HepG2 (cell line): ENCODE data around the gene SMARCC1. TPM values are rescaled to one million over a fixed set of nuclear protein-coding genes. Genes with fewer than 3 reads are reported as not detected.

Experiments used
- BRD4 ChIP-seq: sonication (generic); formaldehyde crosslinking; IDR thresholded peaks from 2 replicates; pipeline ENCODE4 v1.4.0; 2020; ENCODE audit warnings: missing genetic modification reagents
- DR1 ChIP-seq: sonication (generic); formaldehyde crosslinking; IDR thresholded peaks from 2 replicates; pipeline ENCODE4 v1.8.0; 2021; ENCODE audit warnings: mild to moderate bottlenecking, missing genetic modification reagents, inconsistent platforms
- EED ChIP-seq: sonication (generic); formaldehyde crosslinking; IDR thresholded peaks from 2 replicates; pipeline ENCODE4 v1.5.0; 2020; ENCODE audit warnings: mild to moderate bottlenecking, missing genetic modification reagents
- FLYWCH1 ChIP-seq: sonication (generic); formaldehyde crosslinking; IDR thresholded peaks from 2 replicates; pipeline ENCODE4 v1.8.1; 2023; ENCODE audit warnings: mild to moderate bottlenecking, missing genetic modification reagents
- HCFC1 ChIP-seq: fragments of 150-350 bp; IDR thresholded peaks from 2 replicates; pipeline ENCODE4 v1.6.1; 2014; ENCODE audit warnings: low read depth, low read length
- KDM2A ChIP-seq: sonication (generic); formaldehyde crosslinking; IDR thresholded peaks from 2 replicates; pipeline ENCODE4 v1.4.0; 2020; ENCODE audit warnings: low read depth, missing genetic modification reagents, borderline replicate concordance
- NFE2 ChIP-seq: sonication (generic); formaldehyde crosslinking; IDR thresholded peaks from 2 replicates; pipeline ENCODE4 v1.4.0; 2020; ENCODE audit warnings: missing genetic modification reagents
- POLR2AphosphoS2 ChIP-seq: IDR thresholded peaks from 2 replicates; pipeline ENCODE4 v1.6.1; 2011; ENCODE audit warnings: low read depth, low read length, improper control_type of control experiment
- SATB2 ChIP-seq: sonication (generic); formaldehyde crosslinking; IDR thresholded peaks from 2 replicates; pipeline ENCODE4 v1.5.0; 2020; ENCODE audit warnings: missing genetic modification reagents
- ZBTB7A ChIP-seq: sonication (generic); formaldehyde crosslinking; IDR thresholded peaks from 2 replicates; pipeline ENCODE4 v1.8.0; 2022; ENCODE audit warnings: mild to moderate bottlenecking, missing genetic modification reagents
- ZNF446 ChIP-seq: sonication (generic); formaldehyde crosslinking; IDR thresholded peaks from 2 replicates; pipeline ENCODE4 v1.5.0; 2020; ENCODE audit warnings: mild to moderate bottlenecking, missing genetic modification reagents
- ZNF510 ChIP-seq: sonication (generic); formaldehyde crosslinking; IDR thresholded peaks from 2 replicates; pipeline ENCODE4 v1.4.0; 2020; ENCODE audit warnings: low read depth, mild to moderate bottlenecking, missing genetic modification reagents
- ZNF547 ChIP-seq: sonication (generic); formaldehyde crosslinking; IDR thresholded peaks from 2 replicates; pipeline ENCODE4 v1.5.1; 2020; ENCODE audit warnings: mild to moderate bottlenecking, missing genetic modification reagents
- ZNF564 ChIP-seq: sonication (generic); formaldehyde crosslinking; IDR thresholded peaks from 2 replicates; pipeline ENCODE4 v1.8.1; 2023; ENCODE audit warnings: mild to moderate bottlenecking, missing genetic modification reagents
- ZNF790 ChIP-seq: sonication (generic); formaldehyde crosslinking; IDR thresholded peaks from 2 replicates; pipeline ENCODE4 v1.8.0; 2022; ENCODE audit warnings: missing genetic modification reagents, mild to moderate bottlenecking, borderline replicate concordance
- polyA plus RNA-seq, 8 experiments: library from polyadenylated mRNA; depleted of rRNA in 3 of 8; stranded (reverse) in 7 of 8; unstranded in 1 of 8; fragments of >200 nt; fragmentation: Illumina TruSeq in 4 of 8; extraction: Trizol in 4 of 8; gene quantifications; 2 replicates each; pipeline versions ENCODE4 v1.2.1 to v1.2.3, GENCODE V29; 2011 to 2016; ENCODE audit warnings: low read depth in 4 of 8, missing spikeins in 1 of 8, mixed read lengths in 1 of 8; ENCODE audit not compliant: insufficient read depth in 1 of 8
- total RNA-seq, 5 experiments: library from RNA; depleted of rRNA; stranded (reverse); fragments of >200 nt; fragmentation: Illumina TruSeq; extraction: Trizol; gene quantifications; 2 replicates each; pipeline ENCODE4 v1.2.3, GENCODE V29; 2016; ENCODE audit warnings: low read depth in 1 of 5
- TF ChIP-seq, protein P1 (sequence below): sonication (generic); formaldehyde crosslinking; IDR thresholded peaks from 2 replicates; pipeline ENCODE4 v1.4.0; 2020; ENCODE audit warnings: missing genetic modification reagents
- TF ChIP-seq, protein P2 (sequence below): sonication (generic); formaldehyde crosslinking; IDR thresholded peaks from 2 replicates; pipeline ENCODE4 v1.4.0; 2020; ENCODE audit warnings: missing genetic modification reagents, low read depth, mild to moderate bottlenecking, borderline replicate concordance
- TF ChIP-seq, protein P3 (sequence below): fragments of 450-650 bp; IDR thresholded peaks from 2 replicates; pipeline ENCODE4 v1.6.1; 2017; ENCODE audit warnings: mild to moderate bottlenecking
- TF ChIP-seq, protein P4 (sequence below): sonication (generic); formaldehyde crosslinking; IDR thresholded peaks from 2 replicates; pipeline ENCODE4 v1.4.0; 2020; ENCODE audit warnings: mild to moderate bottlenecking, low read depth, missing genetic modification reagents
- TF ChIP-seq, protein P5 (sequence below): sonication (generic); formaldehyde crosslinking; IDR thresholded peaks from 2 replicates; pipeline ENCODE4 v1.4.0; 2020; ENCODE audit warnings: missing genetic modification reagents
- TF ChIP-seq, protein P6 (sequence below): IDR thresholded peaks from 2 replicates; pipeline ENCODE4 v1.6.1; 2016; ENCODE audit warnings: mild to moderate bottlenecking, missing biosample characterization, missing genetic modification reagents

The SMARCC1 gene
- total and polyA plus RNA-seq, 2 of the 13 experiments (the other 11 are each of a cell fraction or from before 2014, with no cell fraction given), result 47.9 to 58.4 TPM

DNA sequence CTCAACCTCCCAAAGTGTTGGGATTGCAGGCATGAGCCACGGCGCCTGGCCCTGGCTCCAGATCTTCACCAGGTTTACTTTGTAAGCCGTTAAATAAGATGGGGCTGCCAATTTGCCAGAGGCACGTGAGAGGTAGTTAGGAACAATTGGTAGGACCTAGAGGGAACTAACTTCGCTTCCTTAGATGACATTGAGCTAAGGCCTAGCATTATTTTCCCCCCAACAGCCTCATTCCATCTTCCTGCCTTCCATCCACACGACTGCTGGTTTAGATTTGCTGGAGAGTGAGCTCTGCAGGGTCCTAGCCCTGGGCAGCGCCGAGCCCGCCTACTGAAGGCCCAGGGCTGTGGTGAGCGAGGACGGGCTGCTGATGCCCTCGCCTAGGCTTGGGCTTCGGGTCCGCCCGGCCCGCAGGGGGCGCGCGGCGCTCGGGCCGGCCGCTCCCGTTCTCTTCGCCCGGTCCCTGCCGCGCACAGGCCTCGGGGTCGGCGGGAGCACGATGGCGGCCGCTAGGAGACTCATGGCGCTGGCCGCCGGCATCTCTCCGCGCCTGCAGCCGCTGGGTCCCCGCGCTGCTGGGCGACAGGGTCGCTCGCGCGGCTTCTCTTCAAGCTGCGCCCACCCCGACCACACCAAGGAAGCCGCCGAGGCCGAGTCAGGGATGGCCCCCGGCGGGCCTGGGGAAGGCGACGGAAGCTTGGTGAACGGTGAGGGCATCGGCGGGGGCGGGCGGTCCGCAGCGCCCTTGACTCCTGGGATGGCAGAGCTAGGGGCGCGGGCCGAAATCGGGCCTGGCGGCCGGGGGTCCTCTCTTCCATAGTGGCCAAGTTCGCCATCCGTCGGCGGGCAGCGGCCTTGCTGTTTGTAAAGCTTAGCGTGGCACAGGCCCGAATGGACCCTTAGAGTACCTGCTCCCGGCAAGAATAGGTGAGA lies 43.1 kb upstream of the SMARCC1 start (continued):
- TF ChIP-seq NFE2 (CRISPR knock-in tag) (no peak), ZNF446 (CRISPR knock-in tag) (peak; percentile 76), HCFC1 (peak; percentile 33; the same call in 1 of the 2 replicates), POLR2AphosphoS2 (no peak), ZNF510 (CRISPR knock-in tag) (no peak), DR1 (CRISPR knock-in tag) (peak; percentile 72), BRD4 (CRISPR knock-in tag) (peak; percentile 93), SATB2 (CRISPR knock-in tag) (no peak), ZNF790 (CRISPR knock-in tag) (peak; percentile 82), ZNF564 (CRISPR knock-in tag) (peak; percentile 75; the same call in 1 of the 2 replicates), EED (CRISPR knock-in tag) (peak; percentile 46; the same call in 1 of the 2 replicates), FLYWCH1 (0 out of 2 replicates have a peak, but pooled peaks have one; percentile 45), KDM2A (CRISPR knock-in tag) (peak; percentile 90), ZNF547 (CRISPR knock-in tag) (peak; percentile 90), ZBTB7A (peak; percentile 38; the same call in 1 of the 2 replicates)
- TF ChIP-seq, protein P1, sequence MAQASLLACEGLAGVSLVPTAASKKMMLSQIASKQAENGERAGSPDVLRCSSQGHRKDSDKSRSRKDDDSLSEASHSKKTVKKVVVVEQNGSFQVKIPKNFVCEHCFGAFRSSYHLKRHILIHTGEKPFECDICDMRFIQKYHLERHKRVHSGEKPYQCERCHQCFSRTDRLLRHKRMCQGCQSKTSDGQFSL (CRISPR knock-in tag), result no peak
- TF ChIP-seq, protein P2, sequence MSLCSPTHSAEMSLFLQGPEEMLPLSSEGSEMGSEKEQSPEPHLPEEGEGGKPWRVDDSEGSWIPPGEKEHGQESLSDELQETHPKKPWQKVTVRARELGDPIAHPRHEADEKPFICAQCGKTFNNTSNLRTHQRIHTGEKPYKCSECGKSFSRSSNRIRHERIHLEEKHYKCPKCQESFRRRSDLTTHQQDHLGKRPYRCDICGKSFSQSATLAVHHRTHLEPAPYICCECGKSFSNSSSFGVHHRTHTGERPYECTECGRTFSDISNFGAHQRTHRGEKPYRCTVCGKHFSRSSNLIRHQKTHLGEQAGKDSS, result peak; percentile 96; the same call in 1 of the 2 replicates
- TF ChIP-seq, protein P3, sequence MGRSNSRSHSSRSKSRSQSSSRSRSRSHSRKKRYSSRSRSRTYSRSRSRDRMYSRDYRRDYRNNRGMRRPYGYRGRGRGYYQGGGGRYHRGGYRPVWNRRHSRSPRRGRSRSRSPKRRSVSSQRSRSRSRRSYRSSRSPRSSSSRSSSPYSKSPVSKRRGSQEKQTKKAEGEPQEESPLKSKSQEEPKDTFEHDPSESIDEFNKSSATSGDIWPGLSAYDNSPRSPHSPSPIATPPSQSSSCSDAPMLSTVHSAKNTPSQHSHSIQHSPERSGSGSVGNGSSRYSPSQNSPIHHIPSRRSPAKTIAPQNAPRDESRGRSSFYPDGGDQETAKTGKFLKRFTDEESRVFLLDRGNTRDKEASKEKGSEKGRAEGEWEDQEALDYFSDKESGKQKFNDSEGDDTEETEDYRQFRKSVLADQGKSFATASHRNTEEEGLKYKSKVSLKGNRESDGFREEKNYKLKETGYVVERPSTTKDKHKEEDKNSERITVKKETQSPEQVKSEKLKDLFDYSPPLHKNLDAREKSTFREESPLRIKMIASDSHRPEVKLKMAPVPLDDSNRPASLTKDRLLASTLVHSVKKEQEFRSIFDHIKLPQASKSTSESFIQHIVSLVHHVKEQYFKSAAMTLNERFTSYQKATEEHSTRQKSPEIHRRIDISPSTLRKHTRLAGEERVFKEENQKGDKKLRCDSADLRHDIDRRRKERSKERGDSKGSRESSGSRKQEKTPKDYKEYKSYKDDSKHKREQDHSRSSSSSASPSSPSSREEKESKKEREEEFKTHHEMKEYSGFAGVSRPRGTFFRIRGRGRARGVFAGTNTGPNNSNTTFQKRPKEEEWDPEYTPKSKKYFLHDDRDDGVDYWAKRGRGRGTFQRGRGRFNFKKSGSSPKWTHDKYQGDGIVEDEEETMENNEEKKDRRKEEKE, result no peak
- TF ChIP-seq, protein P4, sequence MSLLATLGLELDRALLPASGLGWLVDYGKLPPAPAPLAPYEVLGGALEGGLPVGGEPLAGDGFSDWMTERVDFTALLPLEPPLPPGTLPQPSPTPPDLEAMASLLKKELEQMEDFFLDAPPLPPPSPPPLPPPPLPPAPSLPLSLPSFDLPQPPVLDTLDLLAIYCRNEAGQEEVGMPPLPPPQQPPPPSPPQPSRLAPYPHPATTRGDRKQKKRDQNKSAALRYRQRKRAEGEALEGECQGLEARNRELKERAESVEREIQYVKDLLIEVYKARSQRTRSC (CRISPR knock-in tag), result 0 out of 2 replicates have a peak, but pooled peaks have one; percentile 70
- TF ChIP-seq, protein P5, sequence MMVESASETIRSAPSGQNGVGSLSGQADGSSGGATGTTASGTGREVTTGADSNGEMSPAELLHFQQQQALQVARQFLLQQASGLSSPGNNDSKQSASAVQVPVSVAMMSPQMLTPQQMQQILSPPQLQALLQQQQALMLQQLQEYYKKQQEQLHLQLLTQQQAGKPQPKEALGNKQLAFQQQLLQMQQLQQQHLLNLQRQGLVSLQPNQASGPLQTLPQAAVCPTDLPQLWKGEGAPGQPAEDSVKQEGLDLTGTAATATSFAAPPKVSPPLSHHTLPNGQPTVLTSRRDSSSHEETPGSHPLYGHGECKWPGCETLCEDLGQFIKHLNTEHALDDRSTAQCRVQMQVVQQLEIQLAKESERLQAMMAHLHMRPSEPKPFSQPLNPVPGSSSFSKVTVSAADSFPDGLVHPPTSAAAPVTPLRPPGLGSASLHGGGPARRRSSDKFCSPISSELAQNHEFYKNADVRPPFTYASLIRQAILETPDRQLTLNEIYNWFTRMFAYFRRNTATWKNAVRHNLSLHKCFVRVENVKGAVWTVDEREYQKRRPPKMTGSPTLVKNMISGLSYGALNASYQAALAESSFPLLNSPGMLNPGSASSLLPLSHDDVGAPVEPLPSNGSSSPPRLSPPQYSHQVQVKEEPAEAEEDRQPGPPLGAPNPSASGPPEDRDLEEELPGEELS (CRISPR knock-in tag), result no peak
- TF ChIP-seq, protein P6, sequence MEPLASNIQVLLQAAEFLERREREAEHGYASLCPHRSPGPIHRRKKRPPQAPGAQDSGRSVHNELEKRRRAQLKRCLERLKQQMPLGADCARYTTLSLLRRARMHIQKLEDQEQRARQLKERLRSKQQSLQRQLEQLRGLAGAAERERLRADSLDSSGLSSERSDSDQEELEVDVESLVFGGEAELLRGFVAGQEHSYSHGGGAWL (CRISPR knock-in tag), result peak; percentile 74; the same call in 1 of the 2 replicates
